ENCODE data around the gene USP44. TPM values are rescaled to one million over a fixed set of nuclear protein-coding genes. Genes with fewer than 3 reads are reported as not detected.

USP44 gene
- total and polyA plus RNA-seq, 2 of the 4 experiments (the other 2 are of a cell fraction): 13.0 to 33.5 TPM

DNA sequence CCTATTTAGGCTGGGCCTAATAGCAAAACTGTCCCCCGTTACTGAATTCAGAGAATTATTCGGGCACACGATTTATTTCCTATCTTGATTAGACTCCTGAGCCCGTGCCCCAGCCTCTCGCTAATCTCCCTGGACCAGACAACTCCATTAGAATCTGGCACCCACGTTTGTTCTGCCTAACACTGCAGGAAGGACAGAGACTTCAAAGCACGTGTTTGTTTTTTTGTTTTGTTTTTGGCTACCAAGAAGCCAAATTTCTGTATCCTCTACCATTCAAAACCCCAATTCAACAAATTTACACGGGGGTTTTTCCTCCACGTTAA lies 4.8 kb downstream of the USP44 start:
- Histone ChIP-seq H3K27me3 (ENCODE audit: control insufficient read depth, insufficient read depth, low read length) (no peaks in the 10 kb centered on the region), H3K4me2 (ENCODE audit: low read depth, low read length) (peak overlapping the region; percentile 78)

More for the DNA sequence above, 4.8 kb downstream of the USP44 start:
- Histone ChIP-seq H3K4me3 (ENCODE audit: insufficient read depth, low read depth, low read length) (peak overlapping the region; percentile 15; the same call in 1 of the 2 replicates), H3K18ac (ENCODE audit: low read depth, low read length) (peak overlapping the region; percentile 99), H2AK5ac (ENCODE audit: low read depth, low read length) (0 out of 2 replicates have a peak overlapping the region, but pooled peaks have one; percentile 6), H3K23ac (ENCODE audit: low read depth, low read length) (peak overlapping the region; percentile 85), H4K20me1 (ENCODE audit: insufficient read depth, low read length) (no peaks in the 10 kb centered on the region), H3K36me3 (ENCODE audit: control insufficient read depth, insufficient read depth, low read length) (no peaks in the 10 kb centered on the region), H3K9ac (ENCODE audit: low read depth, low read length) (peak overlapping the region; percentile 43), H2BK20ac (ENCODE audit: low read depth, low read length) (peak overlapping the region; percentile 75; the same call in 1 of the 2 replicates), H4K91ac (ENCODE audit: insufficient read depth, low read depth, low read length) (peak overlapping the region; percentile 79), H2AFZ (replicated peaks; ENCODE audit: low read length, poor library complexity) (no peak overlapping the region), H3K27ac (ENCODE audit: insufficient read depth, low read length) (peak overlapping the region; percentile 57; the same call in 1 of the 2 replicates), H3K79me1 (ENCODE audit: low read depth in 1 of 2, low read length in 2 of 2) (peaks cover 25 to 39% of the 10 kb centered on the region in 2 experiments), H2AK9ac (replicated peaks; ENCODE audit: low read depth, low read length, poor library complexity) (peak overlapping the region; percentile 13), H3K9me1 (ENCODE audit: insufficient read depth, low read length) (no peaks in the 10 kb centered on the region; the same call in 1 of the 2 replicates), H3K4me1 (ENCODE audit: control insufficient read depth, insufficient read depth, low read length) (peaks cover 9% of the 10 kb centered on the region; the same call in 1 of the 2 replicates), H3K14ac (replicated peaks; ENCODE audit: low read depth, low read length) (peak overlapping the region; percentile 86), H4K5ac (ENCODE audit: low read depth, low read length) (peak overlapping the region; percentile 82), H3K9me3 (ENCODE audit: control insufficient read depth, insufficient read depth, low read length) (peaks cover 7% of the 10 kb centered on the region), H2BK5ac (ENCODE audit: low read depth, low read length, poor library complexity, severe bottlenecking) (peak overlapping the region; percentile 97), H4K8ac (ENCODE audit: low read depth in 2 of 2, low read length in 2 of 2) (peak overlapping the region; percentile 67 to 81), H2BK120ac (ENCODE audit: low read depth, low read length) (peak overlapping the region; percentile 91), H3K4ac (ENCODE audit: low read depth, low read length) (peak overlapping the region; percentile 65), H3K56ac (ENCODE audit: extremely low read depth, insufficient read depth, low read length) (peak overlapping the region; percentile 78; the same call in 1 of the 2 replicates), H2BK15ac (ENCODE audit: low read depth, low read length) (peak overlapping the region; percentile 35; the same call in 2 of the 3 replicates)
- WGBS, 2 experiments (ENCODE audit: extremely low coverage in 2 of 2, insufficient read length in 1 of 2): 81% methylated on average over 5 of the region's 9 CpGs; no CpG with 5 or more reads in 1 of the 2 experiments
- intact Hi-C loops (cut with micrococcal nuclease): no loop called here
- CTCF ChIA-PET: interaction anchor here (1.9 kb wide), 1 partner anchor 12 kb away, joined by 6 read pairs; no protein-coding TSS in a partner anchor
- no peak for DNase-seq
- in situ Hi-C loops (cut with MboI; ENCODE audit: low sequenced_read_pairs): no loop called here
- POLR2A ChIA-PET (ENCODE audit: unreplicated experiment): interaction anchor here (0.6 kb wide), 1 partner anchor 802 kb away, joined by 5 read pairs; no protein-coding TSS in a partner anchor
- no peak for TF ChIP-seq CHD1 (IDR thresholded peaks at IDR 0.05; ENCODE audit: low read depth, low read length)
- no peak for TF ChIP-seq USF2 (IDR thresholded peaks at IDR 0.05; ENCODE audit: low read depth, low read length)
- no peak for TF ChIP-seq CEBPB (IDR thresholded peaks at IDR 0.05; ENCODE audit: low read depth, low read length)
- TF ChIP-seq BHLHE40 (IDR thresholded peaks at IDR 0.05; ENCODE audit: low read depth, low read length): no peak
- no peak for TF ChIP-seq MAZ (IDR thresholded peaks at IDR 0.05; ENCODE audit: borderline replicate concordance, low read depth, low read length)
- no peak for TF ChIP-seq RCOR1 (IDR thresholded peaks at IDR 0.05; ENCODE audit: insufficient replicate concordance, low read length)
- TF ChIP-seq FOS (IDR thresholded peaks at IDR 0.05; ENCODE audit: low read depth, low read length): no peak
- no peak for TF ChIP-seq RAD21 (IDR thresholded peaks at IDR 0.05; ENCODE audit: low read length)
- TF ChIP-seq SMC3 (IDR thresholded peaks at IDR 0.05; ENCODE audit: low read depth, low read length): no peak
- TF ChIP-seq MXI1 (IDR thresholded peaks at IDR 0.05; ENCODE audit: borderline replicate concordance, low read depth, low read length): no peak
- TF ChIP-seq NFE2L2 (IDR thresholded peaks at IDR 0.05; ENCODE audit: low read depth, low read length): no peak
- no peak for TF ChIP-seq RFX5 (IDR thresholded peaks at IDR 0.05; ENCODE audit: low read depth, low read length)
- TF ChIP-seq, protein P1, sequence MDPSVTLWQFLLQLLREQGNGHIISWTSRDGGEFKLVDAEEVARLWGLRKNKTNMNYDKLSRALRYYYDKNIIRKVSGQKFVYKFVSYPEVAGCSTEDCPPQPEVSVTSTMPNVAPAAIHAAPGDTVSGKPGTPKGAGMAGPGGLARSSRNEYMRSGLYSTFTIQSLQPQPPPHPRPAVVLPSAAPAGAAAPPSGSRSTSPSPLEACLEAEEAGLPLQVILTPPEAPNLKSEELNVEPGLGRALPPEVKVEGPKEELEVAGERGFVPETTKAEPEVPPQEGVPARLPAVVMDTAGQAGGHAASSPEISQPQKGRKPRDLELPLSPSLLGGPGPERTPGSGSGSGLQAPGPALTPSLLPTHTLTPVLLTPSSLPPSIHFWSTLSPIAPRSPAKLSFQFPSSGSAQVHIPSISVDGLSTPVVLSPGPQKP (IDR thresholded peaks at IDR 0.05; ENCODE audit: borderline replicate concordance, low read depth, low read length): no peak
- TF ChIP-seq POLR2A (IDR thresholded peaks at IDR 0.05; ENCODE audit: low read depth, low read length): no peak
- TF ChIP-seq MAFK (IDR thresholded peaks at IDR 0.05; ENCODE audit: low read depth, low read length): no peak
- TF ChIP-seq, protein P2, sequence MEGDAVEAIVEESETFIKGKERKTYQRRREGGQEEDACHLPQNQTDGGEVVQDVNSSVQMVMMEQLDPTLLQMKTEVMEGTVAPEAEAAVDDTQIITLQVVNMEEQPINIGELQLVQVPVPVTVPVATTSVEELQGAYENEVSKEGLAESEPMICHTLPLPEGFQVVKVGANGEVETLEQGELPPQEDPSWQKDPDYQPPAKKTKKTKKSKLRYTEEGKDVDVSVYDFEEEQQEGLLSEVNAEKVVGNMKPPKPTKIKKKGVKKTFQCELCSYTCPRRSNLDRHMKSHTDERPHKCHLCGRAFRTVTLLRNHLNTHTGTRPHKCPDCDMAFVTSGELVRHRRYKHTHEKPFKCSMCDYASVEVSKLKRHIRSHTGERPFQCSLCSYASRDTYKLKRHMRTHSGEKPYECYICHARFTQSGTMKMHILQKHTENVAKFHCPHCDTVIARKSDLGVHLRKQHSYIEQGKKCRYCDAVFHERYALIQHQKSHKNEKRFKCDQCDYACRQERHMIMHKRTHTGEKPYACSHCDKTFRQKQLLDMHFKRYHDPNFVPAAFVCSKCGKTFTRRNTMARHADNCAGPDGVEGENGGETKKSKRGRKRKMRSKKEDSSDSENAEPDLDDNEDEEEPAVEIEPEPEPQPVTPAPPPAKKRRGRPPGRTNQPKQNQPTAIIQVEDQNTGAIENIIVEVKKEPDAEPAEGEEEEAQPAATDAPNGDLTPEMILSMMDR (conservative IDR thresholded peaks at IDR 0.05; ENCODE audit: low read depth, low read length): no peak
- ATAC-seq (ENCODE audit: low read depth): no peak
- no TSS peak for BruUV-seq (replicated peaks)
- dilution Hi-C loops (cut with HindIII; ENCODE audit: low sequenced_read_pairs, unreplicated experiment): no loop called here

Measured in IMR-90 (cell line).